ENCODE results near the gene RTP3. TPM values are rescaled to one million over a fixed set of nuclear protein-coding genes. Genes with fewer than 3 reads are reported as not detected.

Gene RTP3
- not detected in 2 replicates for total RNA-seq (2014; rRNA removed; shearing (Covaris generic))

GRCh38 chr3:46497556-46498265 lies at the start of gene RTP3:
Gene RTP3, plus strand, starts transcription at chr3:46497976. Its CDS starts 87 bp downstream, at chr3:46498063.
- no peak for DNase-seq (ENCODE audit: low spot score)

- no peak for DNase-seq (ENCODE audit: low spot score)
Measured at GRCh38 chr3:46448721-46449120, 49.1 kb upstream of the RTP3 start.

- DNase-seq (ENCODE audit: low spot score), result no peak
Measured at GRCh38 chr3:46449755-46450552, 47.8 kb upstream of the RTP3 start.

GRCh38 chr3:46453526-46454208 lies 44.1 kb upstream of the RTP3 start:
- no peak for DNase-seq (ENCODE audit: low spot score)

- no peak for DNase-seq (ENCODE audit: low spot score)
Measured at GRCh38 chr3:46454209-46454595, 43.6 kb upstream of the RTP3 start.

- no peak for DNase-seq (ENCODE audit: low spot score)
Measured at GRCh38 chr3:46454606-46455005, 43.2 kb upstream of the RTP3 start.

GRCh38 chr3:46455231-46456115 lies 42.3 kb upstream of the RTP3 start:
- no peak for DNase-seq (ENCODE audit: low spot score)

- no peak for DNase-seq (ENCODE audit: low spot score)
Measured at GRCh38 chr3:46456118-46456517, 41.7 kb upstream of the RTP3 start.

- DNase-seq (ENCODE audit: low spot score), result no peak
Measured at GRCh38 chr3:46460051-46460450, 37.7 kb upstream of the RTP3 start.

- no peak for DNase-seq (ENCODE audit: low spot score)
Measured at GRCh38 chr3:46462111-46462510, 35.7 kb upstream of the RTP3 start.

- no peak for DNase-seq (ENCODE audit: low spot score)
Measured at GRCh38 chr3:46462511-46462910, 35.3 kb upstream of the RTP3 start.

GRCh38 chr3:46463120-46463867 lies 34.5 kb upstream of the RTP3 start:
- no peak for DNase-seq (ENCODE audit: low spot score)

- DNase-seq (ENCODE audit: low spot score), result no peak
Measured at GRCh38 chr3:46463868-46464241, 33.9 kb upstream of the RTP3 start.

GRCh38 chr3:46464326-46465195 lies 33.2 kb upstream of the RTP3 start, which contains the start of gene LTF:
Gene LTF, minus strand, starts transcription at chr3:46464905. Its CDS starts 38 bp downstream, at chr3:46464867.
- DNase-seq (ENCODE audit: low spot score), result no peak

GRCh38 chr3:46465196-46465520 lies 32.6 kb upstream of the RTP3 start:
- DNase-seq (ENCODE audit: low spot score), result no peak

GRCh38 chr3:46466273-46466672 lies 31.5 kb upstream of the RTP3 start:
- DNase-seq (ENCODE audit: low spot score), result no peak

- DNase-seq (ENCODE audit: low spot score), result no peak
Measured at GRCh38 chr3:46466871-46467403, 30.8 kb upstream of the RTP3 start.

GRCh38 chr3:46467562-46467961 lies 30.2 kb upstream of the RTP3 start:
- no peak for DNase-seq (ENCODE audit: low spot score)

- DNase-seq (ENCODE audit: low spot score), result no peak
Measured at GRCh38 chr3:46468753-46469600, 28.8 kb upstream of the RTP3 start.

Measured in A172 (cell line).